GM12875 (cell line): ENCODE results near the gene SCG3.

Experiments
- H3K4me3 ChIP-seq: one replicate; pipeline ENCODE4 v1.5.1; 2011; ENCODE audit warnings: low read depth, low read length, control low read depth
- TF ChIP-seq, protein P1 (sequence below): IDR thresholded peaks from 2 replicates; pipeline ENCODE4 v1.5.1; 2011; ENCODE audit warnings: low read depth, mild to moderate bottlenecking, control low read depth, inconsistent platforms, low read length, moderate library complexity, borderline replicate concordance; ENCODE audit not compliant: insufficient read depth

The SCG3 gene

GRCh38 chr15:51737522-51738305 is 56.4 kb downstream of the SCG3 start, which contains the start of gene LYSMD2:
Gene LYSMD2, minus strand, starts transcription at chr15:51737655. Its CDS starts 33 bp downstream, at chr15:51737622.
- peak within 1 kb of the TSS; percentile 88 for H3K4me3 ChIP-seq

DNA sequence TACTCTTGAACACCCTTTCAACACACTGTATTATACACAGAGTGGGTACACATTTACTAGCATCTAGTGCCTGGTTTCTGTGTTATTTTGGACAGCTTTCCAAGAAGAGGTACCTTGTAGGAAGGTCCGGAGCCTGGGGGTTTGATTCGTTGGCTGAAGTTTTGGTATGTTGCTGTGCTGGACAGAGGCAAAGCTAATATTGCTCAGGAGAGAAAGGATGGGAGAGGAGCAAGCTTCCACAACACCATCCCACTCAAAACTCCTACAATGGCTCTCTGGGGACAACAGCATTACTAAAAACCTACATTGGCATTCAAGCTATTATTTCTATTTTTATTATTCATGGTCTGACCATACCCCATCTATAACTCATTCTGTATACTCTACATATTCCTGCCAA is 57.2 kb downstream of the SCG3 start:
- TF ChIP-seq, protein P1, sequence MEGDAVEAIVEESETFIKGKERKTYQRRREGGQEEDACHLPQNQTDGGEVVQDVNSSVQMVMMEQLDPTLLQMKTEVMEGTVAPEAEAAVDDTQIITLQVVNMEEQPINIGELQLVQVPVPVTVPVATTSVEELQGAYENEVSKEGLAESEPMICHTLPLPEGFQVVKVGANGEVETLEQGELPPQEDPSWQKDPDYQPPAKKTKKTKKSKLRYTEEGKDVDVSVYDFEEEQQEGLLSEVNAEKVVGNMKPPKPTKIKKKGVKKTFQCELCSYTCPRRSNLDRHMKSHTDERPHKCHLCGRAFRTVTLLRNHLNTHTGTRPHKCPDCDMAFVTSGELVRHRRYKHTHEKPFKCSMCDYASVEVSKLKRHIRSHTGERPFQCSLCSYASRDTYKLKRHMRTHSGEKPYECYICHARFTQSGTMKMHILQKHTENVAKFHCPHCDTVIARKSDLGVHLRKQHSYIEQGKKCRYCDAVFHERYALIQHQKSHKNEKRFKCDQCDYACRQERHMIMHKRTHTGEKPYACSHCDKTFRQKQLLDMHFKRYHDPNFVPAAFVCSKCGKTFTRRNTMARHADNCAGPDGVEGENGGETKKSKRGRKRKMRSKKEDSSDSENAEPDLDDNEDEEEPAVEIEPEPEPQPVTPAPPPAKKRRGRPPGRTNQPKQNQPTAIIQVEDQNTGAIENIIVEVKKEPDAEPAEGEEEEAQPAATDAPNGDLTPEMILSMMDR = no peak
- H3K4me3 ChIP-seq = no peak overlapping the region

More at GRCh38 chr15:51737522-51738305, 56.4 kb downstream of the SCG3 start, which contains the start of gene LYSMD2:
- TF ChIP-seq, protein P1 = no peak

- TF ChIP-seq, protein P1 = no peak
- H3K4me3 ChIP-seq = no peak overlapping the region
These were observed 57.9 kb downstream of the SCG3 start for GRCh38 chr15:51739061-51739712.

DNA sequence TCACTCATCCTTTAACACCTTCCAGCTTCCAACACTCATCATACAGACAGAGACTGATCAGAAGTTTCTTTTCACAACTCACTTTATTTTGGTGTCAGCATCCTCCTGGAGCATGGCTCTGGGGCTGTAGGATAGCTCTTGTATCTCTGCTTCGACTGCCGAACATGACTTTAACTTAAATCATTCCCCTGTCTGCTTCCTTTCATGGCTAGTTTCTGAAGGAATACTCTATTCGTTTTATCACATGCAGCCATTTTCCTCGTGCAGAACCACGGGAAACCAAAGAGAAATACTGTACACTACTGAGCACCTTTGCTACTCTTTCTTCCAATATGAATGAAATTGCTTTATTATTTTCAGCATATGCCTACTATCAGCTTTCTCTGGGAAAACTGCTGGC is 68.0 kb downstream of the SCG3 start:
- TF ChIP-seq, protein P1 = no peak
- no peak overlapping the region for H3K4me3 ChIP-seq

GRCh38 chr15:51750186-51750585 is 68.9 kb downstream of the SCG3 start:
- TF ChIP-seq, protein P1 = no peak
- peak overlapping the region; percentile 19 for H3K4me3 ChIP-seq

DNA sequence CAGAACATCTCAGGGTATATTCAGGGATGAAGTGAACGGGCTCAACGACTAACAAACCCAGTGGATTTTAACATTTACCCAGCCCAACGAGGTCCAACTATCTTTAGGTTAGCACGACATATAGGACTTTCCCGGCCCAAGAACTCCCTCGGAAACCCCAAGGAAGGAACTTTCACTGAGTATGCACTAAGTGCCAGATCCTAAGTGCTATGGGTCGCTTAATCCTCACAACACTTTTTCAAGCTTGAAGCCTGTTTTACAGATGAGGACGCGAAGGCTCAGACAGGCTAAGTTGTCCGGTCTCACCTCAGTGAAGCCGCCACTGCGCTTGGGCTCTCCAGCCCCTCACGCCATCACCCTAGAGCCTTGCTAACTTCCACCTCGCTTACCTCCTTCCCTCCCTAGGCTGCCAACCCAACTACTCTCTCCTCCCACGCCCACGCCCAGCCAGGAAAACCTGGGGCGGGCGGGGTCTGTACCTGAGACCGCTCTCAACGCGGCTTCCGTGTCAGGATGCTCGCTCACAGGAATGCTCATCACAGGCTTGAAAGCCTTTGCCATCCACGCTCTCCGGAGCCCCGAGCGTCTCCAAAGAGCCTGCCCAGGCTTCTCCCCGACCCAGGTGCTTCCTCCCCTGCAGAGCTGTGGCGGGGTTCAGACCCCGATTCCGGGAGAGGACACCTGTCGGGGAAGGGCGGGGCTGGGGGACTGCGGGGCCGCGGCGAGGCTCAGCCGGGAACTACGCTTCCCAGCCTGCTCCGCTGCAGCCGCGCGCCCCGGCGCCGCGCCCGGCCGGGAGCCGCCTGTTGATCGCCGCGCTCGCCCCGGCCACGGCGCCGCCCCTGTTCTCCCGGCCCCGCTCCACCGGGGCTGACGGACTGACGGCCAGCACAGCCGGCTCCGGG is 69.7 kb downstream of the SCG3 start, which contains the start of gene TMOD2:
TMOD2 (plus strand) TSS at position 806 of the 905 bp plus-strand sequence. CDS start 14,845 bp downstream, outside the sequence.
- peak within 1 kb of the TSS; percentile 71 for H3K4me3 ChIP-seq
- TF ChIP-seq, protein P1 = no peak
